Keratinocyte (primary cell): ENCODE results near the gene LRRC4C. TPM values are rescaled to one million over a fixed set of nuclear protein-coding genes. Genes with fewer than 3 reads are reported as not detected.

Experiments
- DNase-seq: peaks from one replicate; pipeline ENCODE4 v3.0.0-alpha.2; 2011; ENCODE audit warnings: low read depth, missing footprints, low spot score
- FAIRE-seq: peaks from 2 replicates; lab custom pipeline; 2011; peaks lifted over from hg19 to GRCh38; lab: Jason Lieb, UNC
- H2AFZ ChIP-seq: 2 replicates; pipeline ENCODE4 v1.6.0; 2012; ENCODE audit warnings: low read length, control low read depth, inconsistent platforms; ENCODE audit not compliant: control insufficient read depth
- H3K27ac ChIP-seq: 2 replicates; pipeline ENCODE4 v1.5.1; 2011; ENCODE audit warnings: low read length; ENCODE audit not compliant: control insufficient read depth, insufficient read depth
- H3K27me3 ChIP-seq: 3 replicates; pipeline ENCODE4 v1.6.0; 2011; ENCODE audit warnings: low read length; ENCODE audit not compliant: control insufficient read depth, insufficient read depth; ENCODE audit errors: extremely low read depth
- H3K36me3 ChIP-seq, 2 experiments: 2 replicates in 1 of 2; 3 replicates in 1 of 2; pipeline ENCODE4 v1.5.1; 2011; ENCODE audit warnings: low read length in 2 of 2, mild to moderate bottlenecking in 1 of 2; ENCODE audit not compliant: control insufficient read depth in 2 of 2, insufficient read depth in 2 of 2; ENCODE audit errors: extremely low read depth in 1 of 2
- H3K4me1 ChIP-seq: 3 replicates; pipeline ENCODE4 v1.5.1; 2011; ENCODE audit warnings: low read length; ENCODE audit not compliant: control insufficient read depth, insufficient read depth; ENCODE audit errors: extremely low read depth
- H3K4me2 ChIP-seq: 3 replicates; pipeline ENCODE4 v1.6.0; 2011; ENCODE audit warnings: low read depth, low read length; ENCODE audit not compliant: control insufficient read depth, insufficient read depth; ENCODE audit errors: extremely low read depth
- H3K4me3 ChIP-seq, 3 experiments: fragments of 200-600 bp in 1 of 3; sonication (generic) in 1 of 3; 2 replicates in 2 of 3; 3 replicates in 1 of 3; pipeline ENCODE4 v1.5.1; 2011 to 2016; ENCODE audit warnings: low read length in 3 of 3, mild to moderate bottlenecking in 3 of 3, control low read depth in 2 of 3, inconsistent platforms in 1 of 3, low read depth in 1 of 3, mixed read lengths in 1 of 3, mixed run types in 1 of 3, moderate library complexity in 1 of 3; ENCODE audit not compliant: control insufficient read depth in 2 of 3, insufficient read depth in 2 of 3; ENCODE audit errors: extremely low read depth in 1 of 3
- H3K79me2 ChIP-seq: 2 replicates; pipeline ENCODE4 v1.6.0; 2012; ENCODE audit warnings: low read length; ENCODE audit not compliant: control insufficient read depth, insufficient read depth
- H3K9ac ChIP-seq: 3 replicates; pipeline ENCODE4 v1.6.0; 2011; ENCODE audit warnings: low read length; ENCODE audit not compliant: control insufficient read depth, insufficient read depth; ENCODE audit errors: extremely low read depth
- H3K9me1 ChIP-seq: 3 replicates; pipeline ENCODE4 v1.6.0; 2011; ENCODE audit warnings: low read length; ENCODE audit not compliant: control insufficient read depth, insufficient read depth; ENCODE audit errors: extremely low read depth
- H3K9me3 ChIP-seq: 2 replicates; pipeline ENCODE4 v1.5.1; 2012; ENCODE audit warnings: low read depth, low read length; ENCODE audit not compliant: control insufficient read depth
- H4K20me1 ChIP-seq: 3 replicates; pipeline ENCODE4 v1.6.0; 2011; ENCODE audit warnings: low read length; ENCODE audit not compliant: control insufficient read depth, insufficient read depth; ENCODE audit errors: extremely low read depth
- EZH2 ChIP-seq: IDR thresholded peaks from one replicate; pipeline ENCODE4 v1.6.1; 2012; ENCODE audit warnings: inconsistent platforms, mild to moderate bottlenecking, low read length, moderate library complexity
- dilution Hi-C: fragments of 300-500 bp; cut with MboI; formaldehyde crosslinking; loops from one replicate; pipeline ENCODE4 v1.7.0; 2020; ENCODE audit warnings: low sequenced_read_pairs; ENCODE audit not compliant: extremely low pct_ligation_motif_present
- polyA plus RNA-seq, 5 experiments: library from polyadenylated mRNA; depleted of rRNA in 3 of 5; stranded (reverse) in 3 of 5; stranded (forward) in 1 of 5; unstranded in 1 of 5; fragments of >200 nt; gene quantifications; 1 replicate in 1 of 5; 2 replicates in 3 of 5; 3 replicates in 1 of 5; pipeline versions ENCODE4 v1.2.1 to v1.2.3, GENCODE V29; 2011 to 2012; ENCODE audit warnings: missing spikeins in 2 of 5, low read depth in 1 of 5, low replicate concordance in 1 of 5
- TF ChIP-seq, protein P1 (sequence below), 3 experiments: IDR thresholded peaks in 1 of 3; conservative IDR thresholded peaks in 1 of 3; optimal IDR thresholded peaks in 1 of 3; 2 replicates in 2 of 3; 3 replicates in 1 of 3; pipeline versions ENCODE3 to v1.5.1; 2011; ENCODE audit warnings: low read length in 3 of 3, mild to moderate bottlenecking in 3 of 3, moderate library complexity in 2 of 3, control low read depth in 1 of 3, inconsistent platforms in 1 of 3; ENCODE audit not compliant: insufficient read depth in 2 of 3; ENCODE audit errors: extremely low read depth in 1 of 3

LRRC4C gene
- polyA plus RNA-seq, 1 donor (not counting 4 experiments of a cell fraction or from before 2014, with no cell fraction given), result not detected

DNA sequence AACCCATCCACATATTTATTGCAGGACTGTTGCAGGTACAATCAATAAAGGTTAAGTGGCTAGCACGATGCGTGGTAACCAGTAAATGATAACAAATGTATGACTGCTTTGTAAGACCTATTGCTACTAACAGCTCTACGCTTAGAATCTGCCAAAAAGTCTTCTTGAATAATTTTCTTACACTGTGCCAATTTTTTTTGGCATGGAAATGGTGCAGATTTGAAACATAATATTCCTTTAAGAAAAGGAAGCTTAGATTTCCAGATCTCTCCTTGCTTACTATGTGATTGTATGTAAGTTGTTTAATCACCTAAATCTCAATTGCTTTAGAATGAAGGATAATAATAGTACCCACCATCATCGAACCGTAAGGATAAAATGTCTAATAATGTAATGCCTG, 192.0 kb downstream of the LRRC4C start:
- dilution Hi-C loops, result no loop called here
- H3K4me2 ChIP-seq, result no peak overlapping the region
- TF ChIP-seq, protein P1, sequence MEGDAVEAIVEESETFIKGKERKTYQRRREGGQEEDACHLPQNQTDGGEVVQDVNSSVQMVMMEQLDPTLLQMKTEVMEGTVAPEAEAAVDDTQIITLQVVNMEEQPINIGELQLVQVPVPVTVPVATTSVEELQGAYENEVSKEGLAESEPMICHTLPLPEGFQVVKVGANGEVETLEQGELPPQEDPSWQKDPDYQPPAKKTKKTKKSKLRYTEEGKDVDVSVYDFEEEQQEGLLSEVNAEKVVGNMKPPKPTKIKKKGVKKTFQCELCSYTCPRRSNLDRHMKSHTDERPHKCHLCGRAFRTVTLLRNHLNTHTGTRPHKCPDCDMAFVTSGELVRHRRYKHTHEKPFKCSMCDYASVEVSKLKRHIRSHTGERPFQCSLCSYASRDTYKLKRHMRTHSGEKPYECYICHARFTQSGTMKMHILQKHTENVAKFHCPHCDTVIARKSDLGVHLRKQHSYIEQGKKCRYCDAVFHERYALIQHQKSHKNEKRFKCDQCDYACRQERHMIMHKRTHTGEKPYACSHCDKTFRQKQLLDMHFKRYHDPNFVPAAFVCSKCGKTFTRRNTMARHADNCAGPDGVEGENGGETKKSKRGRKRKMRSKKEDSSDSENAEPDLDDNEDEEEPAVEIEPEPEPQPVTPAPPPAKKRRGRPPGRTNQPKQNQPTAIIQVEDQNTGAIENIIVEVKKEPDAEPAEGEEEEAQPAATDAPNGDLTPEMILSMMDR (optimal IDR thresholded peaks at IDR 0.05 in 1 of 3, IDR thresholded peaks at IDR 0.05 in 1 of 3, conservative IDR thresholded peaks at IDR 0.05 in 1 of 3; ENCODE audit: extremely low read depth in 1 of 3, insufficient read depth in 2 of 3, low read length in 3 of 3), result no peak
- no peak for TF ChIP-seq EZH2
- no peak overlapping the region for H3K27ac ChIP-seq
- no peak overlapping the region for H3K4me3 ChIP-seq
- no peaks in the 10 kb centered on the region for H4K20me1 ChIP-seq
- H3K79me2 ChIP-seq, result no peaks in the 10 kb centered on the region
- DNase-seq, result no peak
- no peaks in the 10 kb centered on the region for H3K4me1 ChIP-seq
- H3K9ac ChIP-seq, result no peak overlapping the region
- H3K9me1 ChIP-seq, result no peaks in the 10 kb centered on the region
- H3K9me3 ChIP-seq, result no peaks in the 10 kb centered on the region
- no peak for FAIRE-seq
- H2AFZ ChIP-seq, result no peak overlapping the region
- no peaks in the 10 kb centered on the region for H3K27me3 ChIP-seq
- no peaks in the 10 kb centered on the region for H3K36me3 ChIP-seq

DNA sequence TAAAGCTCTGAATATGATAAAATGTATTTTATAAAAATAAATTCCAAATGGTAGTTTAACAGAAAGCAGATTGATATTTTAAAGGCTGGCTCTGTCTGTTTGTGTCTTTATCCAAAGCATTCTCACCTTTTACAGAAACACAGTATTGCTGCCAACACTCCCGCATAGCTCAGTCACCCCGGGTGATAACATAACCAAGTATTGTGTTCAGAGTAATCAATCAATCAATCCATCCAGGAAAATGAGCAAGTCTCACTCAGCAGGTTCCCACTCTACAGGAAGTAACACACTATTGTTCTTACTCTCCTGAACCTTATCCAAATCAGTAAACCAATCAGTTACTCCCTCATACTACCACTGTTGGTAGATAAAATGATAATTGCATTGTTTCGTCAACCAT, 203.4 kb downstream of the LRRC4C start:
- H3K4me1 ChIP-seq, result no peaks in the 10 kb centered on the region

More for the DNA sequence above, 203.4 kb downstream of the LRRC4C start:
- no peak for FAIRE-seq
- Histone ChIP-seq H3K4me2 (no peak overlapping the region), H3K79me2 (no peaks in the 10 kb centered on the region), H4K20me1 (no peaks in the 10 kb centered on the region), H3K4me3 (no peak overlapping the region), H2AFZ (no peak overlapping the region), H3K27ac (no peak overlapping the region), H3K27me3 (no peaks in the 10 kb centered on the region), H3K36me3 (no peaks in the 10 kb centered on the region), H3K9me3 (no peaks in the 10 kb centered on the region), H3K9me1 (no peaks in the 10 kb centered on the region), H3K9ac (no peak overlapping the region)
- dilution Hi-C loops, result no loop called here
- DNase-seq, result no peak
- TF ChIP-seq, protein P1 (optimal IDR thresholded peaks at IDR 0.05 in 1 of 3, IDR thresholded peaks at IDR 0.05 in 1 of 3, conservative IDR thresholded peaks at IDR 0.05 in 1 of 3; ENCODE audit: extremely low read depth in 1 of 3, insufficient read depth in 2 of 3, low read length in 3 of 3), result no peak
- no peak for TF ChIP-seq EZH2
